HT1080 (cell line): ENCODE data around the gene FAM107B. TPM values are rescaled to one million over a fixed set of nuclear protein-coding genes. Genes with fewer than 3 reads are reported as not detected.
A peak's percentile ranks its signal among the peaks of the same experiment; 100 is the strongest.

Experiments used
- DNase-seq: peaks from one replicate; pipeline ENCODE4 v3.0.0-alpha.2; 2015; ENCODE audit warnings: low read depth
- total RNA-seq: library from RNA; depleted of rRNA; stranded (reverse); fragments of >200 nt; shearing (Covaris generic); gene quantifications from 2 replicates; pipeline ENCODE4 v1.2.3, GENCODE V29; 2014

Gene FAM107B
- total RNA-seq, 1 experiment from 2014 or later: 9.8 TPM

DNA sequence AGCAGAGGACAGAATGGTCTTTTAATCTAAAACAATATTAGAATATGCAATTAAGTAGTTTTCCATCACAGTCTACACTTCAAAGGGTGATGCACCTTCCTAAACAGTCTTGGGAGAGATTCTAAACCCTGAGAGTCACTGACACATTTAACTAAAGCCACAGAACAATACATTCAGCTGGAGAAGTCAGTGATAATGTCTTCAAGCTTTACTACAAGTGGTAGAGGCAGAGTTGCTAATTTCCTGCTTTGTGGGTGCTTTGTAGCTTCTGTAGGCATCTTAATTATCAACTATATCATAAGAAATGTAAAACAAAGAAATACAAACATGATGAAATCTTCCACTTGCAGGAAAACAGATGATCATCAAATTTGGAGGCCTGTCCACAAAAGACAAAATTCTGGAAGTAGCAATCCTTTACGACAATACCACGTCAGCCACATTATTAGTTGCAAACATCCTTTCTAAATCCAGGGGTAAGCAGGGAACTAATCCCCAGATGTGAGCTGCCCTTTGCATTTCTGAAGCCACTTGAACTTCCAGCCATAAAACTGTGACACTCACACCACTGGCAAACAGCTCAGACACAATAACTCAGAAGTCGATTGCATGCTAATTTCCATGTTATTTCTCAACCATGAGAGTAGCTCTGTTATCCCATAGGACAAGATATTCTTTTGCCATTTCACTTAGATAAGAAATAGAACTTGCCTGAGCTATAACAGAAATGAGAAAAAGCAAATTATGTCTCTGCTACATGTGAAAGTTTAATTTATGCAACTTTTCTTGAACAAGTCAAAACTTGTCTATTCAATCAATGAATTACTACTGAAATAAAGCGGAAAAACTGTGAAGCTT, 212.2 kb downstream of the FAM107B start:
- DNase-seq: no peak

DNA sequence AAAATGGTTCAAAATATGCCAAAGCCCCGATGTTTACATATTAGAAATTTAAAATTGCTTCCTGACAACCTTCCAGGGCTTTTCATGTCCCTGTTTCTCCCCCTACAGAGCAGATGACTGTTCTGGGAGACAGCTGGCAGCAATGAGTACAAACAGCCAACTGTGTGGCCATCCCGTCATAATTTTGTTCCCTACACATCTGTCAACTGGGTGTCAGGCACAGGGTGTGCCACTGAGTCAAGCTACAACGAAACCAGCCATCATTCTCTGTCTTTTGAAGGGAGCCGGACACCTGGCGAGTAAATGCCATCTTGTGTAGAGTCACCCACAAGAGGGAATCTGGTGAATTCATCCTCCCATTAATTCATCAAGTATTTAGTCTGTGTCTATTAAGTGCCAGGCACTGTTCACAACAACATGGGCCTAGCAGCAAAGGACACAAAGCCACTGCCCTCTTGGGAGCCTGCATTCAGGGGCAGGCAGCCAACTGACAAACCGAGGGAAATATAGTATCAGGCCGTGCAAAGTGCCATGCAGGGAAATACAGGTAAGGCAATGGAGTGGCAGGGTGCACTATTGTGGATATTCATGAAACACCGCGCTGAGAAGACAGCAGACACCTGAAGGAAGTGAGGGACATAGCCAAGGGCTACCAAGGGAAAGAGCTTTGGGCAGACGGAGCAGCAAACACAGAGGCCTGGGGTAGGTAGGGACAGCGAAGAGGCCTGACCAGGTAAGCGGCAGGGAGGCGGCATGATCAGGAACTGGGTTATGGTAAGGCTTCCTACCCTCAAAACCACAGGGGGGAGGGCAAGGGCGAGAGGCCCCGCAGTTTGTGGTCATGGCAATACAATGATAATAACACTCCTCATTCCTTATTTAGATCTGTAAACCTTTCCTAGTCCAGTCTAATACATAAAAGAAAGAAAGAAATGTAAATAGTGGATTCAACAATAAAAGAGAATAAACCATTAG, 213.6 kb downstream of the FAM107B start:
- DNase-seq: no peak

DNA sequence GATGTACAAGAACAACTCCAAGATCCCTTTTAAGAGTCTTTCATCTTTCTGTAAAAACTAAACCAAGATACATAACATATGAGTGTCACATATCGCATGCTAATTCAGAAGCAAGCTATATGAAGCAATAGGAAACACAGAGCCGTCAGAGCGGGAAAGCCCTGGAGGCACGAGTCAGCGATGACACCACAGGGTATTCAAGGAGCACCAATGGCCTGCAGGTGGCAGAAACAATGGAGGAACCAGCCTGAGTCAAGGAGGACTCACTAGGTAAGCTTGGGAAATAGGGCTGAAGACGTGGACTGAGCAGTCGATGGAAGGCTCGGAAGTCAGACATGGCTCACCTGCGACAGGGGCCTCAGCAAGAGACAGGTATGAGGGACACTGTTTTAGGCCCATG, 214.4 kb downstream of the FAM107B start:
- DNase-seq: peak; percentile 57

DNA sequence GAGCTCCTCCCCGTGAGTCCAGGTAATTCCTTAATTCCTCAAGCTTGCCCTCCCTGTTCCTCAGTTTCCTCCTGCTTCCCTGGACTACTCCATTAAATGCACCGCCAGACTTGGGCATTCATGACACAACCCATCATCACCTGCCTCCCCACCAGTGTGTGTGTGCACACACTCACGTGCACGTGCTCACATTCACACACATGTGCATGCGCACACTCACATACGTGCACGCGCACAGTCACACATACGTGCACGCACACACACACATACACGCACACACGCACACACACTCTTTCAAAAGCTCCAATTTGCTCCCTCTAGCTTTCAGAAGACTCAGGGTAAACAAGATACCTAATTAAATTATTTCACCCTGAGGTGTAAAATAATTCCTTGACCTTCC, 216.7 kb downstream of the FAM107B start:
- no peak for DNase-seq

DNA sequence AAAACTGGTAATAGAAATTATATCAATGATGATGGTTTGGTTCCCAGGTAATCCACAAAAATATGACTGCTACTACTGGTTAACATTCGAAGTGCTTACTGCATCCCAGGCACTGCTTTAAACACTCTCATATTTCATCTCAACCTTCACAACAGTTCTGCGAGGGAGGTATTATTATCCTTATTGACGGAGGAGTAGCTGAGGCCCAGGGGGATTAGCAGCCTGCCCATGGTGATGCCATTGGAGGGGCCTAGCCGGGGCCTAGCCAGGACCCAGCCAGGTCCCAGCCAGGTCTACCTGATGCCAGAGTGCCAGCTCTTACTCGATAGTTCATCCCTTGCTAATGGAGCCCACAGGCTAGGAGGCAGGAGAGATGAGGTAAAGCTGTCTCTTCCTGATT, 217.1 kb downstream of the FAM107B start:
- no peak for DNase-seq

DNA sequence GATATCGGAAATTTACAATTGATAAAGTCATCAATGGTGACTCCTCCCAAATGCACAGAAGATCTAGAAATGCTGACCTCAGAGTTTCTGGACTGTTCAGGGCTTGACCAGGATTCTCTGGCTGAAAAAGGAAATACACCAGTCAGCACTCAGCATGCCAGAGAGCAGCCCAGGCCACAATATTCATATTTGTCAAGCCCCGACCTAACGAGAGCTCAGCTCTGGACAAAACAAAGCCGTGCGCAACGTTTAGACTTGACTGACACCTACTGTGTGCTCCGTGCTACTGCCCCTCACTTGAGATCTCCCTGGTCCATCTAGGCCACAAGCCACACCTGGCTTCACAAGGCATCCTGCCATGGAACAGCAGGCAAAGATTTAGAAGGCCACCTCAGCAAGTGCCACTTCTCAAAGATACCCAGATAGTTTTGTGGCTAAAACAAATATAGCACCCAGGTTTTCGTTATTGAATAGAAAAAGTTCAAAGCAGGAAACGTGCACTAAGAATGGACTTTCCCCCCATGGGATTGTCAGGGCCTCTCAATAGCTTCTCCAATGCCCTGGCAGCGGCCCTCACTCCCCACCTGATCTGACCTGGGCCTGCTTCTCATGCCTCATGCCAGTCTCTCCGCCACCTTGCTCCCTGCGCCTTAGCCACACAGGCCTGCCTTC, 218.3 kb downstream of the FAM107B start:
- DNase-seq: no peak

DNA sequence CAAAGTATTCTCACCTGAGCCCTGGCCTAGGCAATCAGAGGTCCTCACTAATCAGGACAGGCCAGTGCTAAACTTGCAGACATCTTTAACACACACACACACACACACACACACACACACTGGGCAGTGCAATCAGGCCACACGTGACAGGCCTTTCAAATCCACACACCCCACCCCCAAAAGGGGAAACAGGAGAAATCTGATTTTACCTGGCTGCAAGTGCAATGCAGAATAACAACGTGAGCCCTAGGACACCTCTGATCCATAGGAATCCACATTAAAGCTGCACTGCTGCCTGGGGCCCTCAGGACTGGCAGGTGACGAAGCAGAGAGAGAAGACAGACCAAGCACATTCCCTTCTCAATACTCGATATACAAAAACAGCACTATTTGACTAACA, 218.9 kb downstream of the FAM107B start:
- DNase-seq: no peak

DNA sequence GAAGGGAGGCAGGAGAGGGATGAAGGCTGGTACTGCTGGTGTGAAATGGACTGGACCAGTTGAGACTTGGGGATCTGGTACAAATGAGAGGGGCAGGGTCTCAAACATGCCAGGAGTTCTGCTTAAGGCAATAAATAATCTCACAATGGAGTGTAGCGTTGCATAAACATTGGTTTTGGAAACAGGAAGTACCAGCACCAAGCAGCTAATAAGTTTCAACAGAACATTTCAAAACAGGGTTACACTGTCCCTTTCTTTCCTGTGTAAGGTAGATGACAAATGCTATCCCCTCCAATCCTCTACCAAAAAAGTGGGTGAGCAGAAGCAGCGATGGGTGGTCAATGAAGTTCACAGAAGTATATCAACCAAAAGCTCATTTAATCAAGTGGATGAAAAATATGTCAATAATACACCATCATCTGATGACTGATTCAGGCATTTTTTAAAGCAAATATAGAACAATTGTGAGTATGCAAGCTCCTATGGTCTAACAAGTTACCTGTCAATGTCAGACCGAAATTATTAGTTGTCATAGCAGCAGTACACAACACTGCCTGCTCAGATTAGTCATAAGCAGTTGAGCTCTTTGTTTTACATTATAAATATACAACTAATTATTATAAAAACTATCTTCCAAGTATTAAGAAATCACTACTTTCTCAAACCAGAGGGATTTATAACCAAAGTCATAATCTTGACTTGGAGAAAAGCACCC, 220.0 kb downstream of the FAM107B start:
- DNase-seq: no peak

DNA sequence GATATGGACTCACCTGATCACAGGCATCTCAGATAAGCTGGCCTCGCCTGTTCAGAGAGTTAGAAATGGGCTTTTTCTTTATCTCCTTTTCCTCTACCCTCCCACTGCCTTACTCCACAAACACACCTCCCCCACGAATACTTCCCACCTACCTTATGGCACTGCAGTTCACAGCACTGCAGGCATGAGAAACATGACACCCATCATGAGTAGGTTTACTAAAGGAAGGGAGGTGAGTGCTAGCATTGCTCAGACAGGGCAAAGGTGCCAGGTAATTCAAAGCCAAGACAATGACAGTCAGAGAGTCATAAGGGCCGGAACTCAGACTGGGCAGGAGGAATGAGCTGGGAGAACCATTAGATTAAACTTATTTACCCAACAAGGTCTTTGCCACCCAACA, 220.6 kb downstream of the FAM107B start:
- DNase-seq: no peak

DNA sequence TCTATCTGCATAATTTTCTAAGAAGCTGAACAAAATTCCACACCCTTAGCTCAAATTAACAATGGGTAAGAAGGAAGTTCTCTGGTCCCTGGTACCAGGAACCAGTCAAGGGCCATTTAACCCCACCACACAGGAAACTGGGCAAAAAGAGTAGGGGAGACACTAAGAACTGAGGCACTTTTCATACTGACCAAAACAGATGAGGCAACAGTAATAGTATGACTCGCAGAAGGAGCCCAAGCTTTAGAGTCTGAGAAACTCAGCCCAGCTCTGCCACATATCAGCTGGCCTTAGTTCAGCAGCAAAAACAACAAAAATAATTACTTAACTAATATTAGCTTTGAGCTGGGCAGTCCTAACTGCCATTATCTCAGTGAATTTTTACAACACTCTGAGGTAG, 221.2 kb downstream of the FAM107B start:
- DNase-seq: peak; percentile 65

DNA sequence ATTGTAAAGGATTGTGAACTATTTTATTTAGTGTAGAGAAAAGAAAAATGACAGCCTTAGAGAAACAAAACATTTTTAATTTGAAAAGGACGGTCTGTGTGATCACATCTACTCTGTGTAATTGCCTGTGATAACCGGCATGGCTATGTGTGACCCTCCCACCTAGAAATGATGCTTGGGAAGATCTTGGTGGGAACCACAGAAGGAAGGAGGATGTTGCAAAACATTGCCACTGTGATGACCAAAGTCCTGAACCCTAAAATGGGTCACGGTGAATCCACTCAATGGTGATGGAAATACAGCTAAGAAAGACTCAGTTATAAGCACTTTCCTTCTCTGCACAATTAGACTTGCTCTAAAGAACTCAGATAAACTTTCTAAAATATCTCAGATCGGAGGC, 222.7 kb downstream of the FAM107B start:
- DNase-seq: no peak

DNA sequence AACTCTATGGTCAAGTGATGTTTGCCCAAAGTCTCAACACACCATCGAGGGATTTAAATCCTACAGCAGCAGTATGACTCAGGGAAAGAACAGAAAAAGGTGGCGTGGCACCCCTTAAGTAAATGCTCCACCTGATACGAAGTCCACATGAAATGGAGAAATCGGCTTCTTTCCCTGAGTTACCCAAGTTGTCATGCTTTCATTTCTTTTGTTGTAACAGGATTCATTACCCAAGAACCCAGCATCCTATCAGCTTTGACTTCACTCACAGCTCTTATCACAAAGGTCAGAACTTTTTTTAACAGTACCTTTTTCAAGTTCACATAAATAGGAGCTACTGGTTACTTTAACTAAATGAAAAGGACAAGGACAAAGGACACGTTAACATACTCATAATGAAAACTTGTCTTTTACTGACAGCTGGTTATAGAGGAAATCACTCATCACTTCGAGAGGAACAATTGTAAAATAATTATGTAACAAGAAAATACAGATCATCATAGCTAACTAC, 224.2 kb downstream of the FAM107B start:
- no peak for DNase-seq

DNA sequence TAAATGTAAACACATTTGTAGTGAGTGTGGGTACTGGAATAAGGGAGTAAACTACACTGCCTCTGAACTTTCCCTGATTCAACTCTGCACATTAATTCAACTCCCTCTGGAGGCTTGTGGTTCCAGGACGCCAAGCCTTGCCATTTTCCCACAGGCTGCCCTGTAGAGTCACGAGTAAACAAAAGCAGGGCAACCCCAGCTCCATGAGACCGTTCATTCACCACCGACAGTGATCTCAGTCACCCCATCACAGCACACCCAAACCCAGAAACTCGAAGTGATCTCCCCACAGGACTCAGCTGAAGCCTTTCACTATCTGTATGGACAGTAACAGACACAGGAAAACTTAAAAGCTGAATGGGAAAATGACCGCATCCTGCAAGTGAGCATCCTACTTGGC, 225.2 kb downstream of the FAM107B start:
- DNase-seq: no peak

DNA sequence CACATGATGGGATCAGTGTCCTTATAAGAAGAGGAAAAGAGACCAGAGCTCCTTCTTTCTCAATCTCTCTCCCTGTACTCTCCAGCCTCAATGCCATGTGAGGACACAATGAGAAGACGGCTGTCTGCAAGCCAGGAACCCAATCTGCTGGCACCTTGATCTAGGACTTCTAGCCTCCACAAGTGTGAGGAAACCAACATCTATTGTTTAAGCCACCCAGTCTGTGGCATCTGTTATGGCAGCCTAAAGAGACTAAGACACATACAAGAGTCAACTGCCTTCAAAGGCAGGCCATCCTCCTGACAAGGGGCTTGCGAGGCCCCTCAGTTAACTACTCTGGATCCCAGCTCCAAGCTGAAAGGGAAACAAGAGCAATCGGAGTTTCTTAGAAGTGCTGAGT, 225.7 kb downstream of the FAM107B start:
- no peak for DNase-seq

DNA sequence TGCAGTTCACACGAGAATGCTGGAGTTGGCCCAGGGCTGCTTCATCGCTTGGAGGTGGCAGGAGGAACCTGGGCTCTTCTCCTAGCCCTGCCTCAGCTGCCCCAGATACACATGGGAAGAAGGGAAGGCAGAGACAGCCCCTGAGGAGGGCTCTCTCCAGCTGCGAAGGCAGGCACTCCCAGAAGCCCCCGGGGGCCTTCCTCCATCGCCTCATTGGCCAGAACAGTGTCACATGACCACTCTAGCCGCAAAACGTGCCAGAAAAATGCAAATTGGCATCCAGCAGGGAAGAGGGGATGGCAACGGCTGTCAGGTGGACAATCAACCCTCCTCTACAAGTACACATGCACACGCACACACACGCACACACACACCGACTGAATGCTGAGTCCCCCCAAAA, 226.2 kb downstream of the FAM107B start:
- DNase-seq: no peak

DNA sequence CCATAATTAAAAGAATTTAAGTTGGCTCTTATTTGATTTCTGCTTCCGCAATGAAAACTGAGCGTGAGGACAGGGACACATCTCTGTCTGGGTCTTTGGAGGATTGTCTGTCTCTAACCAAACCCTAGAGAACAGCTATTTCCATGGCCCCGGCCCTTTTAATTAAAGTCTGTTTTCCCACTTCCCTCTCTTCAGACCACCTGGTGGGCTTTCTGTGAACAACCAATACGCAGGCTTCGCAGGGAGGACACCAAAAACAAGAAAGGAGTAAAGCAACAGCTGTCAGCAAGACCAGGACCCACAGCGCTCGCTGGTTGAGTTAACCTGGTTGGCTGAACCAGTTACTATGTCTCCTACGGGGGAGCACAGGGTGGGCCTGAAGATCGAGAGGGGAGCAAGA, 226.9 kb downstream of the FAM107B start:
- DNase-seq: no peak

DNA sequence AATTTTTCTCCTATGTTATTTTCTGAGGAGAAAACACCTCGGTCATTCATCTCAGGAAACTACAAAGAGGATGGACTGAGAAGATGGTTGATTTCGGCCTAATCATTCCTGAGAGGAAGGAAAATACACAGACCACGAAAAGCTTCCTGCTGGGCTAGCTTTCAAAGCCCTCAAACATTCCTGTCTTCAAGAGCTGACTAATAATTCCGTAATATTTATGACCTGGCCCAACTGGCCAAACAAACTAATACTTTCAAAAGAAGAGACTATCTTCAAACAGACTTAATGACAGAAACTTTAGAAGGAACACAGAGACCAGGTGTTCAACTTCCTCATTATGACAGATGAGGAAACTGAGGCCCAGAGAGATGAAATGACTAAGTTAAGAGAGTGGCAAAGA, 228.9 kb downstream of the FAM107B start:
- peak; percentile 62 for DNase-seq

DNA sequence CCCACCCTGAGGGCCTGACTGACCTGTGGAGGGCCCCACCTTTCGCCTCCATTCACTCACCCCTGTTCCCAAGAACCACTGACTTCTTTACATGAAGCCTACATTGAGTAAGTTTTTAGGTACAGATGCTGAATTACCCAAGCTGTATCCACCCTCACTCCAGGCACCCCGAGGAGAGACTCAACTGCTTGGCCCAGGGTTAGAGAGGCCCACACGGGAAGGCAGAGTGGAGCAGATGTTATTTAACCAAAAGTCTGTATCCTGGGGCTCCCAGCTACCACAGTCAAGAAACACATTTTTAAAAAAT, 230.8 kb downstream of the FAM107B start:
- DNase-seq: no peak

DNA sequence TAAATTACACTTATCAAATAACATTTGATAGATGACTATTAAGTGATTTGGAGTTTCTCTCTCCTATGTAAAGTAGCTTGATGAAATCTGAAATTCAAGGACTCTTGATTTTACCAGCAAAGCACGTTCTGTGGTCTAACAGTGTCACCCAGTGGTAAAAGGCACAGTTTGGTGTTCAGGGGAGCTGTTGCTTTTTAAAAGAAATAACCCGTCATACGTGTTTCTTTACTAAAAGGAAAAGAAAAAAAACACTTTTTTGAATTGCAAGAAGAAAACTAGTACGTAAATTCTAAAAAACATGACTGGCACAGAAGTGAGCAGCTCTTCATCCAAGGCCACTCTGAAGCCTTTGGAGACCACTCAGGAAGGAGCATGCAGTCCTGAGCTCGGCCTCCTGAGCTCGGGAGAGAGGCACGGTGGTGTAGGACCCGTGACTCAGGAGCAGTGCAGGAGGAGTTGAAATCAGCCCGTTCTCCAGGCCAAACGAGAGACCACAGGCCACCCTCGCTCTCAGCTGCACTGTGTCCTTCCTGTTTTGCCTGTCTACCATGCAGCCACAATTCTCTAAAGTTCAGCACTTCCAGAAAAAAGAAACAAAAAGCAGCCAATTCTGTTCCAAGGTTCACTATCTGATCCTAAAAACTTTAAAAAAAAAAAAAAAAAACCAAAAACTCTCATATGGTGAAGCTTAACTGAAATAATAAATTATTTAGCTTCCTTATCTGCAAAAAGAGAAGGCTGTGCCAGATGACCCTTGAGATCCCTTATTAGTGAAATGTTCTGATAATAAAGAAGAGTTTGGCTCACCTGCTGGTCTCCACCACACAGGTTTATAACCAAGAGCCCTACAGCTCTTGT, 231.4 kb downstream of the FAM107B start:
- no peak for DNase-seq

DNA sequence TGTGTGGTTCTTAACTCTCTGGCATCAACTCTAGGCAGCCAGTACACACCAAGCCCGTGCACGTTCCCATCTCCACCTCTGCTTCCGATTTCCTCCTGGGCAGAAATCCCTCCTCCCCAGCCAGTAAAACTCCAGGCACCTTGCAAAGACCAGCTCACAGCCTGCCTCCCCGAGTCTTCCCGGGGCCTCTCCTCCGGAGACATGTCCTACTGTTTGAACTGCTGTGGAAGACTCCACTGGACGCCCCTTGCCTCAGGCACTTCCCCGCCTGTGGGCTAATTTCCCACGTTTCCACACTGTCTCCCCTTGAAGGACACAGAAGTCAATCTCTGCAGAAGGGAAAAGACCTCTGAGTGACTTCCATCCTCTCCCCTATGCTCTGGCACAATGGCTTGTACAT, 233.3 kb downstream of the FAM107B start:
- no peak for DNase-seq
